ENCODE data around the gene TEKT5. TPM values are rescaled to one million over a fixed set of nuclear protein-coding genes. Genes with fewer than 3 reads are reported as not detected.

Gene TEKT5
- total and polyA plus RNA-seq, 2 donors (not counting 1 experiment from before 2014, with no cell fraction given): 0.06 TPM; not detected in 1

DNA sequence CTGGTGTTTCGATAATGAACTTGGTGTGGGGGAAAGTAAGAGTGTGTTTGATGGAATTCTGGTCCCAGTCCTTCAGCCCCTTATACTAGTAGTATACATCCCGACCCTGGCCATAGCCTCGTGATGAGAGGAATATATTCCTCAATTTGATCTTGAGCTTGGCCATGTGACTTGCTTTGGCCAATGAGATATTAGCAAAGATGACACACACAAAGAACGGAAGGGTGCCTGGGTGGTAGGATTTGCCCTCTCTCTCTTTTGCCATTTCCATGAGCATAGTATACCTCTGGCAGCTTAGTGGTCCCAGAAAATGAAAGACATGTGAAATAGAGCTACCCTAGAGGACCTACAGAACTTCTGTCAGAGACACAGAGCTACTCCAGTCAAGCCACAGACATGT, 111.5 kb downstream of the TEKT5 start:
- no peak for TF ChIP-seq EZH2 (IDR thresholded peaks at IDR 0.05; ENCODE audit: low read length, missing control alignments)
- TF ChIP-seq, protein P1, sequence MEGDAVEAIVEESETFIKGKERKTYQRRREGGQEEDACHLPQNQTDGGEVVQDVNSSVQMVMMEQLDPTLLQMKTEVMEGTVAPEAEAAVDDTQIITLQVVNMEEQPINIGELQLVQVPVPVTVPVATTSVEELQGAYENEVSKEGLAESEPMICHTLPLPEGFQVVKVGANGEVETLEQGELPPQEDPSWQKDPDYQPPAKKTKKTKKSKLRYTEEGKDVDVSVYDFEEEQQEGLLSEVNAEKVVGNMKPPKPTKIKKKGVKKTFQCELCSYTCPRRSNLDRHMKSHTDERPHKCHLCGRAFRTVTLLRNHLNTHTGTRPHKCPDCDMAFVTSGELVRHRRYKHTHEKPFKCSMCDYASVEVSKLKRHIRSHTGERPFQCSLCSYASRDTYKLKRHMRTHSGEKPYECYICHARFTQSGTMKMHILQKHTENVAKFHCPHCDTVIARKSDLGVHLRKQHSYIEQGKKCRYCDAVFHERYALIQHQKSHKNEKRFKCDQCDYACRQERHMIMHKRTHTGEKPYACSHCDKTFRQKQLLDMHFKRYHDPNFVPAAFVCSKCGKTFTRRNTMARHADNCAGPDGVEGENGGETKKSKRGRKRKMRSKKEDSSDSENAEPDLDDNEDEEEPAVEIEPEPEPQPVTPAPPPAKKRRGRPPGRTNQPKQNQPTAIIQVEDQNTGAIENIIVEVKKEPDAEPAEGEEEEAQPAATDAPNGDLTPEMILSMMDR (conservative IDR thresholded peaks at IDR 0.05 in 1 of 2, IDR thresholded peaks at IDR 0.05 in 1 of 2; ENCODE audit: low read depth in 1 of 2, low read length in 2 of 2): no peak
- no peaks in the 10 kb centered on the region for H3K27me3 ChIP-seq (ENCODE audit: control insufficient read depth, insufficient read depth, low read length)
- peaks cover 15% of the 10 kb centered on the region for H3K79me2 ChIP-seq (ENCODE audit: control insufficient read depth, insufficient read depth, low read length)
- no peaks in the 10 kb centered on the region for H3K9me3 ChIP-seq (ENCODE audit: control insufficient read depth, insufficient read depth, low read depth, low read length)
- H3K4me2 ChIP-seq (ENCODE audit: extremely low read depth, insufficient read depth, low read length): no peak overlapping the region
- H2AFZ ChIP-seq (ENCODE audit: low read length): no peak overlapping the region
- no peak overlapping the region for H3K27ac ChIP-seq (ENCODE audit: insufficient read depth, low read length)
- H4K20me1 ChIP-seq (ENCODE audit: control insufficient read depth, extremely low read depth, insufficient read depth, low read length): no peaks in the 10 kb centered on the region
- H3K9ac ChIP-seq (ENCODE audit: insufficient read depth, low read length): no peak overlapping the region
- no peak overlapping the region for H3K4me3 ChIP-seq (replicated peaks in 1 of 4; ENCODE audit: control extremely low read depth in 1 of 4, insufficient read depth in 1 of 4, low read depth in 3 of 4, low read length in 4 of 4)
- DNase-seq (ENCODE audit: low read depth in 2 of 2): no peak
- H3K4me1 ChIP-seq (ENCODE audit: control insufficient read depth, extremely low read depth, insufficient read depth, low read length): peaks cover 9% of the 10 kb centered on the region
- no peaks in the 10 kb centered on the region for H3K36me3 ChIP-seq (ENCODE audit: control insufficient read depth, insufficient read depth, low read length)

DNA sequence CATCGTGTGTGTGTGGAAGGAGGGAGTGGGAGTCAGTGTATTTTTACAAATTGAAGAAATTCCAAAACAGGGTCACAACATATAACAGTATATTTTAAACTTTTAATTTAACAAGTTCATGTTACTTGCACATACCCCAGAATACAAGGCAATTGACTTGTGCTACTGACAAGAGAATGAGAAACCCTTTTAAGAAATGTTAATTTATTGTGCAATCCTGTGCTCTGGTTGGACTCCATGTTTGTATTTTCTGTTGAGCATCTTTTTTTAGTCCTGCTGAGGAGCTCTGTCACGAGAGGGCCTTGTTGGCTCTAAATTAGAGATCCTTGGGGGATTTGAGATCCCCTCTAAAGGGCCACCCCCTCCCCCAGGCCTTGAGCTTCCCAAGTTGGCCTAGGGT, 113.2 kb downstream of the TEKT5 start:
- Histone ChIP-seq H3K27ac (ENCODE audit: insufficient read depth, low read length) (no peak overlapping the region), H3K9me3 (ENCODE audit: control insufficient read depth, insufficient read depth, low read depth, low read length) (no peaks in the 10 kb centered on the region), H3K27me3 (ENCODE audit: control insufficient read depth, insufficient read depth, low read length) (no peaks in the 10 kb centered on the region), H3K9ac (ENCODE audit: insufficient read depth, low read length) (no peak overlapping the region), H3K36me3 (ENCODE audit: control insufficient read depth, insufficient read depth, low read length) (no peaks in the 10 kb centered on the region), H4K20me1 (ENCODE audit: control insufficient read depth, extremely low read depth, insufficient read depth, low read length) (no peaks in the 10 kb centered on the region), H3K79me2 (ENCODE audit: control insufficient read depth, insufficient read depth, low read length) (peaks cover 23% of the 10 kb centered on the region), H3K4me1 (ENCODE audit: control insufficient read depth, extremely low read depth, insufficient read depth, low read length) (peaks cover 22% of the 10 kb centered on the region), H3K4me2 (ENCODE audit: extremely low read depth, insufficient read depth, low read length) (no peak overlapping the region), H2AFZ (ENCODE audit: low read length) (no peak overlapping the region), H3K4me3 (replicated peaks in 1 of 4; ENCODE audit: control extremely low read depth in 1 of 4, insufficient read depth in 1 of 4, low read depth in 3 of 4, low read length in 4 of 4) (no peak overlapping the region)
- DNase-seq (ENCODE audit: low read depth in 2 of 2): peak in 1 of 2 donors; percentile 44
- no peak for TF ChIP-seq EZH2 (IDR thresholded peaks at IDR 0.05; ENCODE audit: low read length, missing control alignments)
- TF ChIP-seq, protein P1 (conservative IDR thresholded peaks at IDR 0.05 in 1 of 2, IDR thresholded peaks at IDR 0.05 in 1 of 2; ENCODE audit: low read depth in 1 of 2, low read length in 2 of 2): no peak

DNA sequence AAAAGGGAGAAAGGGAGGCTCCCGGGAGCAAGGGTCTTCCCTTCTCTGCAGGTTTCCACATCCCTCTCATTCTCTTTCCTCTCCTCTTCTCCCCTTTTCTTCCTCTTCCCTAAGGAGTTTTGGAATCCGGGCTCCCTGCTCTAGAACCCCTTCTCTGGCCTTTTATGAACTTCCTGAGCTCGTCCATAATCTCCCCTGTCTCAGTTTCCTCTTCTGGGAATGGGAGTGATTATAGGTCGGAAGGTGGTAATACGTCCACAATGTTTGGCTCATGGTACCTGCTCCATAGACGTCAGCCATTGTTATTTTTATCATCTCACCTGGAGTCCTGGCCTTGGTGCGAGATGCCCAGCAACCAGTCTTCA, 113.9 kb downstream of the TEKT5 start:
- H3K4me3 ChIP-seq (replicated peaks in 1 of 4; ENCODE audit: control extremely low read depth in 1 of 4, insufficient read depth in 1 of 4, low read depth in 3 of 4, low read length in 4 of 4): peak overlapping the region; percentile 60 to 94 (median 72)
- H3K4me2 ChIP-seq (ENCODE audit: extremely low read depth, insufficient read depth, low read length): peak overlapping the region; percentile 39
- peaks cover 23% of the 10 kb centered on the region for H3K79me2 ChIP-seq (ENCODE audit: control insufficient read depth, insufficient read depth, low read length)
- no peaks in the 10 kb centered on the region for H3K27me3 ChIP-seq (ENCODE audit: control insufficient read depth, insufficient read depth, low read length)
- DNase-seq (ENCODE audit: low read depth in 2 of 2): no peak
- H3K27ac ChIP-seq (ENCODE audit: insufficient read depth, low read length): peak overlapping the region; percentile 53
- H3K36me3 ChIP-seq (ENCODE audit: control insufficient read depth, insufficient read depth, low read length): no peaks in the 10 kb centered on the region
- TF ChIP-seq EZH2 (IDR thresholded peaks at IDR 0.05; ENCODE audit: low read length, missing control alignments): no peak
- TF ChIP-seq, protein P1 (conservative IDR thresholded peaks at IDR 0.05 in 1 of 2, IDR thresholded peaks at IDR 0.05 in 1 of 2; ENCODE audit: low read depth in 1 of 2, low read length in 2 of 2): no peak
- peak overlapping the region; percentile 57 for H3K9ac ChIP-seq (ENCODE audit: insufficient read depth, low read length)
- H3K4me1 ChIP-seq (ENCODE audit: control insufficient read depth, extremely low read depth, insufficient read depth, low read length): peaks cover 28% of the 10 kb centered on the region
- H3K9me3 ChIP-seq (ENCODE audit: control insufficient read depth, insufficient read depth, low read depth, low read length): no peaks in the 10 kb centered on the region
- peak overlapping the region; percentile 80 for H2AFZ ChIP-seq (ENCODE audit: low read length)
- H4K20me1 ChIP-seq (ENCODE audit: control insufficient read depth, extremely low read depth, insufficient read depth, low read length): no peaks in the 10 kb centered on the region

Data from fibroblast of lung (primary cell).